ENCODE data around the gene A2ML1. TPM values are rescaled to one million over a fixed set of nuclear protein-coding genes. Genes with fewer than 3 reads are reported as not detected.

Gene A2ML1
- total RNA-seq, 1 donor from 2014 or later, result not detected

Other genes with a start within 250 kb of the A2ML1 start
- not detected for gene AICDA, start 209.8 kb upstream of the A2ML1 start, total RNA-seq
- 246 TPM for gene MFAP5, start 159.8 kb upstream of the A2ML1 start, total RNA-seq
- 40.7 TPM for gene RIMKLB, start 124.6 kb upstream of the A2ML1 start, total RNA-seq
- 15.1 TPM for gene PHC1, start 91.9 kb downstream of the A2ML1 start, total RNA-seq
- gene M6PR, start 127.0 kb downstream of the A2ML1 start, total RNA-seq, result 138 TPM
- gene KLRG1, start 166.9 kb downstream of the A2ML1 start, total RNA-seq, result 3.7 TPM